Measurements from ENCODE around the gene HSF2BP.

DNA sequence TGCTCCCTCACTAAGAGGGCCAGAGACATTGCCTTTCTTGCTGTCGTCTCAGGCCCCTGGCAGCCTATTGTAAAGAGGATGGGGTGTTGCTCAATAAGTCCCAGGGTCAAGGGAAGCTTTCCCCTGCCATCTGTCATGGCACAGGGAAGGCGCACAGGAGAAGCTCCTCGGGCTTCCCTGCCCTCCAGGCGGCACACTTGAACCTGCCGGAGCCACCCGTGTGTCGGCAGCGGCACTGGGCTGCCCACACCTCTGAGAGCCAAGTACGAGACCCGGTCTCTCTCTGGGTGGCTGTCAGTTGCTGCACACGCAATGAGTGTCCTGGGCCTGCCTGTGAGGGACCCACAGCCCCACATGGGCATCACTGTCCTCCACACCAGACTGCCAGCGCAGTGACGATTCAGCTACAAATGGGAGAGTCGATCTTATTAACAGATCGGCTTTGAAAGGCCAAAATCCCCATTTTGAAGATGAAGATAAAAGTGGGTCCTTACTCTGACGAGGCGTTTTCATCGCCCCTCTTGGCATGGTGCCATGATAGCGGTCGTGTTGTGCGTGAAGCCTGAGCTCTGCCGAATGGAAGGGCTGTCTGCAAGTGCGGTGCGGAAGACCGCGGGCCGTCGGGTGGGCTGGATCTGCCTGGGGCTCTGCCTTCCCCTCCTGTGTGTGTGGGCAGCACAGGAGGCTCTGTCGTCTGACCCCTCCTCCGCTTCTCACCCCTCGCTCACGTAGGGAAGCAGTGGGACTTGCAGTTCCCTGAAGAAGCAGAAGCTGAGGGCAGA lies 30.5 kb upstream of the HSF2BP start:
- TF ChIP-seq, protein P1, sequence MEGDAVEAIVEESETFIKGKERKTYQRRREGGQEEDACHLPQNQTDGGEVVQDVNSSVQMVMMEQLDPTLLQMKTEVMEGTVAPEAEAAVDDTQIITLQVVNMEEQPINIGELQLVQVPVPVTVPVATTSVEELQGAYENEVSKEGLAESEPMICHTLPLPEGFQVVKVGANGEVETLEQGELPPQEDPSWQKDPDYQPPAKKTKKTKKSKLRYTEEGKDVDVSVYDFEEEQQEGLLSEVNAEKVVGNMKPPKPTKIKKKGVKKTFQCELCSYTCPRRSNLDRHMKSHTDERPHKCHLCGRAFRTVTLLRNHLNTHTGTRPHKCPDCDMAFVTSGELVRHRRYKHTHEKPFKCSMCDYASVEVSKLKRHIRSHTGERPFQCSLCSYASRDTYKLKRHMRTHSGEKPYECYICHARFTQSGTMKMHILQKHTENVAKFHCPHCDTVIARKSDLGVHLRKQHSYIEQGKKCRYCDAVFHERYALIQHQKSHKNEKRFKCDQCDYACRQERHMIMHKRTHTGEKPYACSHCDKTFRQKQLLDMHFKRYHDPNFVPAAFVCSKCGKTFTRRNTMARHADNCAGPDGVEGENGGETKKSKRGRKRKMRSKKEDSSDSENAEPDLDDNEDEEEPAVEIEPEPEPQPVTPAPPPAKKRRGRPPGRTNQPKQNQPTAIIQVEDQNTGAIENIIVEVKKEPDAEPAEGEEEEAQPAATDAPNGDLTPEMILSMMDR (IDR thresholded peaks at IDR 0.05): no peak
- TF ChIP-seq POLR2A (IDR thresholded peaks at IDR 0.05): no peak
